HUDEP-2 (cell line): ENCODE data around the gene TRMT1.
"Not testable (repeated sequence)": the region's sequence is repeated elsewhere in the genome, so short reads cannot be mapped to it uniquely, and the experiment has no call there.

Source experiments
- DNase-seq, 76 experiments: peaks; one replicate each; lab custom pipeline; 2025; ENCODE audit not compliant: unreplicated experiment in 76 of 76; lab: John Stamatoyannopoulos, UW

The TRMT1 gene

DNA sequence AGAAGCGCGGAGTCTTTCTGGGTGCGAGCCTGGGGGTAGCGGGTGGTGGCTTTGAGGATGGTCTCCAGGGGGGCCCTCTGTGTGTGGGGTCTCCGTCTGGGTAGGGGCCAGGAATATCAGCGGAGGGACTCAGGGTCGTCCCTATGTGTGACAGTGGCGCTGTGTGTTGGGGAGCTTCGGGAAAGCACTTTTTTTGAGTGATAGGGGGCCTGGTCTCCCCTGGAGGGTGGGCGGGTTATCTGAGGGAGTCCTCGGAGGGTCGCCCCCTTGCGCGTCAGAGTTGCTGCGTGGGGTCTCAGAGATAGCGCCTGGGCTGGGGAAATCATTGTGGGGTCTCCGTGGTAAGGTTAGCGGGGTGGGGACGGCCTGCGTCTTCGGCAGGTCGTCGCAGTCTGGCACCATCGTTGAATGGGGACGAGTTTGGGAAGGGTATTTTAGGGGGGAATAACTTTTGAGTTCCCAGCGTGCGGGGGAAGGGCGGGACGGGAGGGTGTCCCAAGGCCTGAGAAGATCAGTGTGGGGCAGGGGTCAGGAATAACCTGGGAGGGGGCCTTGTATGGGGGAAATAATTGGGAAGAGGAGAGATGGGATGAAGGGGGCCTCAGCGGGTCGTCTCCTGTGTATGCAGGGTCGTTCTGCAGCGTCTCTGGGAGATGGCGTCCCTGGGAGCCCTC is 34.5 kb upstream of the TRMT1 start:
- DNase-seq: peak in 15 of 76 experiments; percentile 12 to 78 (median 53)

DNA sequence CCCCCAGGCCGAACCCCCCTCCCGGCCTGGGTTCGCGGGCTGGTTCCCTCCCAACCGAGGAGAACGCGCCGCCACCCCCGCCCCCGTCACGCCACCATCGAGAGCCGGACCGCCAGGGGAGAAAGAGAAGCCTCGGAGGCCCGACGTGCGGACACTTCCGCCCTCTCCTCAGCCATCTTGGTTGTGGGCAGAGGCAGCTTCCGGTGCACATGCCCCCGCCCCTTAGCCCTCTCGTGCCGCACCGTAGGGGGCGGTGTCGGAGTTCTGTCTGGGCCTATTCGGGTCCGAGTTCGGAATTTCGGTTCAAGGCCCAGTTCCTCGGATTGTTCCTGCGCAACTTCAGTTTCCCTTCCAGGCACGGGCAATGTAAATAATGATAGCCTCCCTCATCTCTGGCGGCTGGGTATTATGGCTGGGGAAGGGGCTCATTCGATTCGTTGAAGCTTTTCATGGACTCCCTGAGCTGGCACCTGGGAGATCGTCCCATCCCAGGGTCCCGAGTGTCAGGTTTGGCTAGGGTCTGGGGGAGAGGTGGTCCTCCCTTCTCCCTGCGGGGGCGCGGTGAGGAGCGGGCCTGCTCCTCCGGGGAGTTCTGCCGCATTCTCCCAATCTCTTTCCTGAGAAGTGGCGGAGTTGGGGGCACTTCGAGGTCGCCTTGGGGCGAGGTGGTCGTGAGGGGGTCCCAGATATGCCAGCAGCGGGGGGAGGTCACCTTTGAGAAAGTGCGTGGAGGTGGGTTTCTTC is 33.8 kb upstream of the TRMT1 start, which contains the start of the genes IER2 and STX10:
Gene IER2 (plus strand): TSS at position 225 of the 744 bp plus-strand sequence. CDS start 2,776 bp downstream, outside the sequence.
Gene STX10 (minus strand): TSS at position 189 of the 744 bp plus-strand sequence. CDS start 202 bp downstream, outside the sequence.
- DNase-seq: peak in 74 of 76 experiments; percentile 85 to 99 (median 96)

DNA sequence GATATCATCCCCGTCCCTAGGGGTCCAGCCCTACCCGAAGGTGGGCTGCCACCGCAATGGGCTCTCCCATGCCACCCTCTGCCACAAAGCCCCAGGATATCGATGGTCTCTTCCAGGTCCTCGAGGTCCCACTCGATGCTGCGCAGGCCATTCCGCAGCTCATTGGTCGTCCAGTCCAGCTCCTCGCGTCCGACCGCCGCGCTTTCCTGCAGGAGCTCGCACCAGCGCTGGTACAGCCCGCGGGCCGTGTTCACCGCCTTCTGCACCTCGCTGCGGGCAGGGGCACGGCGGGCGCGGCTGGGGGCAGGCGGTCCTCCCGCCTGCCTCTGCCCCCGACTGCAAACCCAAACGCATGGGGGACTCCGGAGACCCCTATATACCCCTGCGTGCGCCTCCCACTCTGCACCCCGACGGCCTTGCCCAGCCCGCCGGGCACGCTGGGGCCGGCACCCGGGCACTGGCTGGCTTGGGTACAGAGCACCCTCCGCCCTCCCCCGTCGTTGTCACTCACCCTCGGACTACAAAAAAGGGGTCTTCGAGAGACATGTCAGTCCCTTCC is 33.2 kb upstream of the TRMT1 start:
- DNase-seq: peak in 41 of 76 experiments; percentile 20 to 94 (median 48)

DNA sequence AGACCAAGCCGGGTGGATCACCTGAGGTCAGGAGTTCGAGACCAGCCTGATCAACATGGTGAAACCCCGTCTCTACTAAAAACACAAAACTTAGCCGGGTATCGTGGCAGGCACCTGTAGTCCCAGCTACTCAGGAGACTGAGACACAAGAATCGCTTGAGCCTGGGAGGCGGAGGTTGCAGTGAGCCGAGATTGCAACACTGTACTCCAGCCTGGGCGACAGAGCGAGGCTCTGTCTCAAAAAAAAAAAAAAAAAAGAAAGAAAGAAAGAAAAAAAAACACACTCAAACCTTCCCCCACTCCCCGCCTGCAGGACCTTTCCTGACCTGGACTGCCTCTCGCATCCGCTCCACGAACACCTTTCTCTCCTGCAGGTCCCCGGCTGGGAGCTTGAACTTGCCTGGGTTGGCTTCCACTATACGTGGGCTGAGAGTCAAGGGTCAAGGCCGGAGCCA is 32.7 kb upstream of the TRMT1 start:
- DNase-seq: not testable (repeated sequence)

DNA sequence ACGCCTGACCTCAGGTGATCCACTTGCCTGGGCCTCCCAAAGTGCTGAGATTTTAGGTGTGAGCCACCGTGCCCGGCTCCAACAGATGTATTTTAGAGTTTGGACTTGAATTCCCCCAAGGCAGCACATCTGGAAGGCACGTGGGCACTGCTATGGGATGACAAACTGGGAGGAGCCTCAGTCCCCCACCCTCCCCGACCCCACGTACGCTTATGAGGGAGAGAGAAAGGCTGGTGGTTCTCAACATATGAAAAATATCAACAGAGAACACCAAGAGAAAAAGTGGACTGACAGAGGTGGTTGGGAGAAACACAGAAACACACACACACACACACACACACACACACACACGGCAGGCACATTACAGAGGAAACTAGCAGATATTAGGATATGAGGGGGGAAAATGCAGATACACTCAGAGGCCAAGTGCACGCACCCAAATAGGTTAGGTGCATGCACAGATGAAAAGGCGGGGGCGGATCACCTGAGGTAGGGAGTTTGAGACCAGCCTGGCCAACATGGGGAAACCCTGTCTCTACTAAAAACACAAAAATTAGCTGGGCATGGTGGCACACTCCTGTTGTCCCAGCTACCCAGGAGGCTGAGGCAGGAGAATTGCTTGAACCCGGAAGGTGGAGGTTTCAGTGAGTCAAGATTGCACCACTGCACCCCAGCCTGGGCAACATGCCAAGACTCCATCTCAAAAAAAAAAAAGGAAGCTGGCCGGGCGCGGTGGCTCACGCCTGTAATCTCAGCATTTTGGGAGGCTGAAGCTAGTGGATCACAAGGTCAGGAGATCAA is 30.4 kb upstream of the TRMT1 start:
- peak in 55 of 76 experiments; percentile 15 to 67 (median 43) for DNase-seq

DNA sequence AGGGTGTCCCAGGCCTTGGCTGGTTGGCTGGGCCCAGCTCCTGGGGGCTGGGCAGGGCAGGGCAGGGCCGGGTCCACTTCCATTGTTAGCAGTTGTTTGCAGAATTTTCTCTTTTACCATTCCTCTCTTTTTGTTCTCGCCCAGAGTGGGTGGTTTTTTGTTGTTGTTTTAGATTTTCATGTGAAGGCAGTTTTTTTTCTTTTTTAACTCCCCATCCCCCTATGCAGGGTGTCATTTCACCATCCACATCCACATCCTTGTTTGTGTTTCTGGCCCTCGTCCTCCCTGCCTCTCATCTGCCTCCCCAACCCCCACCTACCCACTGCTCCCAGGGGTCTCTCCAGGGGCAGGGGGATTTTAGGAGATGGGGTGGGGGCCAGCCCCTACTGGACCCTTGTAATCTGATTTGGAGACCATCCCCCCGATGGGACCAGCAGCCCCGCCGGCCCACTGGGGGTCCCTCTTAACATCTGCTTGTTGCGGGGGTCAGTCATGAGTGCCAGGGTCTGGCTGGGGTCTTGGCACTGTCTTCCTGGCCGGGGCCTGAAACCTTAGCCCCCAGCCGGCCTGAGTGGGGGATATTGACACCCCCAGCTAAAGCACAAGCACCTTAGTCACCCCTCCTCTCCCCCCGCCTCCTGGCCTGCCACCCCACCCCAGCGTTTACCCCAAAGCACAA is 23.2 kb upstream of the TRMT1 start:
- DNase-seq: no peak

DNA sequence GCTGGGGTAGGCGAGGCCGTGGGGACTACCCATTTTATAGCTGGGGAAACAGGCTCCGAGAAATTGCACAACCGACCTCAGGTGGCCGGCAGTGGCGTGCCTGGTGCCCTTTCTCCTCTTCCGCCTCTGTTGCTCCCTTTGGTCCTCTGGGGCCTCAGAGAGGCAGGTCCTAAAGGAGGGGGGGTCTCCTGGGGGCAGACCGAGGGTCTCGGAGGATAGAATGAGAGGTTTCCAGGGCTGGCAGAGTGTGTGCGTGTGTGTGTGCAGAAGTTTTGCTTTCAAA is 22.3 kb upstream of the TRMT1 start:
- DNase-seq: no peak

DNA sequence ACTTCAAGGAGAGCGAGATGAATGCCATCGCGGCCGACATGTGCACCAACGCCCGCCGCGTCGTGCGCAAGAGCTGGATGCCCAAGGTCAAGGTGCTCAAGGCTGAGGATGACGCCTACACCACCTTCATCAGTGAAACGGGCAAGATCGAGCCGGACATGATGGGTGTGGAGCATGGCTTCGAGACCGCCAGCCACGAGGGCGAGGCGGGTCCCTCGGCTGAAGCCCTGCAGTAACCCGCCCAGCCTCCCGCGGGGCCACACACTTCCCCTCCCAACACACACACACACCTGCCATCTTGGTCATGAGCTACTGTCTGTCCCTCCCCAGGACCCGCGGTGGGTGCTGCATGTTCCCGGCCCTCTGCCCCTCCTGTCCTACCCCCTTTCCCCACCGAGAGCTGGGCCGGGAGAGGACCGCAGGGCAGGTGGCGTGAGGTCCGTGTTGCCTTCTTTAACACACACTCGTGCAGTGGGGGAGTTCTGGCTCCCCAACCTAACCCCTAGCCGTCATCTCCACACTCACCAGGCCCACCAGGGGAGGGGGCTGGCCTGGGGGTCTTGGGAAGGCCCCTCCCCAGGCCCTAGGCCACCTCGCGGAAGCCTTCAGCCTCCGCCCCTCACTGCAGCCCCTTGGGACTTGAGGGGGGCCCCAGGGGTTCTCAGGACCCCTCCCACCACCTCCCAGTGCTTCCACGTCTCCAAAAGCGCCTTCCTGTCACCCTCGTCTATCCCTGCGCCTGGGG is 21.8 kb upstream of the TRMT1 start:
- no peak for DNase-seq

DNA sequence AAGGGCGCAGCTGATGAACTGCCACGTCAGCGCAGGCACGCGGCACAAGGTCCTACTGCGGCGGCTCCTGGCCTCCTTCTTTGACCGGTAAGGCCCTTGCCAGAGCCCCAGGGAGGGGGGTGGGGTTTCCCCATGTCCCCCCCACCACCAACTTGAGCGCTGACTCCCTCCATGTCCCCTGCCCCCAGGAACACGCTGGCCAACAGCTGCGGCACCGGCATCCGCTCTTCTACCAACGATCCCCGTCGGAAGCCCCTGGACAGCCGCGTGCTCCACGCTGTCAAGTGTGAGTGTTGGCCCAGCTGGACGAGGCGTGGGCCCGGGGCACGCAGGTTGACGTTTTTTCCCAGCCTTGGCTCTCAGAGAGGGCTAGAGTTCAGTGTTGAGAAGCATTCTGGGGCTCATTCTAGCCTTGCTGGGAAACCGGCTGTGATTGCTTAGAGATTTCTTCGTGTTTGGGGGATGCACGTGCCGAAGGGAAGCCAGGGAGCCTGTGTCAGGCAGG is 20.8 kb upstream of the TRMT1 start:
- no peak for DNase-seq

DNA sequence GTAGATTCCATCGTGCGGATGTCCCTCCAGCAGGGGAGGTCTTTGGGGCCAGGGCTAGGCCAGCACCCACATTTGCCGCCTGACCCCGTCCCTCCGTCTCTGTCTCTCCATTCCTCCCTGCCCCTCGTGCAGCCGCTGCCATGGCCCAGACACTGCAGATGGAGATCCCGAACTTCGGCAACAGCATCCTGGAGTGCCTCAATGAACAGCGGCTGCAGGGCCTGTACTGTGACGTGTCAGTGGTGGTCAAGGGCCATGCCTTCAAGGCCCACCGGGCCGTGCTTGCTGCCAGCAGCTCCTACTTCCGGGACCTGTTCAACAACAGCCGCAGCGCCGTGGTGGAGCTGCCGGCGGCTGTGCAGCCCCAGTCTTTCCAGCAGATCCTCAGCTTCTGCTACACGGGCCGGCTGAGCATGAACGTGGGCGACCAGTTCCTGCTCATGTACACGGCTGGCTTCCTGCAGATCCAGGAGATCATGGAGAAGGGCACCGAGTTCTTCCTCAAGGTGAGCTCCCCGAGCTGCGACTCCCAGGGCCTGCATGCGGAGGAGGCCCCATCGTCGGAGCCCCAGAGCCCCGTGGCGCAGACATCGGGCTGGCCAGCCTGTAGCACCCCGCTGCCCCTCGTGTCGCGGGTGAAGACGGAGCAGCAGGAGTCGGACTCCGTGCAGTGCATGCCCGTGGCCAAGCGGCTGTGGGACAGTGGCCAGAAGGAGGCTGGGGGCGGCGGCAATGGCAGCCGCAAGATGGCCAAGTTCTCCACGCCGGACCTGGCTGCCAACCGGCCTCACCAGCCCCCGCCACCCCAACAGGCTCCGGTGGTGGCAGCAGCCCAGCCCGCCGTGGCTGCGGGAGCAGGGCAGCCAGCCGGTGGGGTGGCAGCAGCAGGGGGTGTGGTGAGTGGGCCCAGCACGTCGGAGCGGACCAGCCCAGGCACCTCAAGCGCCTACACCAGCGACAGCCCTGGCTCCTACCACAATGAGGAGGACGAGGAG is 18.8 kb upstream of the TRMT1 start:
- no peak for DNase-seq

DNA sequence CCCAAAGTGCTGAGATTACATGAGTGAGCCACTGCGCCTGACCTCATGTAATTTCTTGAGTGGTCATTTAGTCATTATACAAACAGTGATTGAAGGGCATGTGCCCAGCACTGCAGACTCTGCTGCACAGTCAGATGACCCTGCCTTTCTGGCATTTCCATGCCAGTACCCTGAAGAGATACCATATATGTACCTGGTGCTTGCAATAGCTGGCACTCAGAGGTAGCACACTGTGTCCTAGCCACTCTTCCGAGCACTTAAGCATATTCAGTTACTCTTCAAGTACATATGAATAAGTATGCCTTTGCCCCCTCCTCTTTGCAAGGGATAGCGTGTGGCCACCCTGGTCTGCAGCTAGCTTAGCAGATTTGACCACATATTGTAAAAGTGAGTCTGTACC is 18.1 kb upstream of the TRMT1 start:
- DNase-seq: no peak

DNA sequence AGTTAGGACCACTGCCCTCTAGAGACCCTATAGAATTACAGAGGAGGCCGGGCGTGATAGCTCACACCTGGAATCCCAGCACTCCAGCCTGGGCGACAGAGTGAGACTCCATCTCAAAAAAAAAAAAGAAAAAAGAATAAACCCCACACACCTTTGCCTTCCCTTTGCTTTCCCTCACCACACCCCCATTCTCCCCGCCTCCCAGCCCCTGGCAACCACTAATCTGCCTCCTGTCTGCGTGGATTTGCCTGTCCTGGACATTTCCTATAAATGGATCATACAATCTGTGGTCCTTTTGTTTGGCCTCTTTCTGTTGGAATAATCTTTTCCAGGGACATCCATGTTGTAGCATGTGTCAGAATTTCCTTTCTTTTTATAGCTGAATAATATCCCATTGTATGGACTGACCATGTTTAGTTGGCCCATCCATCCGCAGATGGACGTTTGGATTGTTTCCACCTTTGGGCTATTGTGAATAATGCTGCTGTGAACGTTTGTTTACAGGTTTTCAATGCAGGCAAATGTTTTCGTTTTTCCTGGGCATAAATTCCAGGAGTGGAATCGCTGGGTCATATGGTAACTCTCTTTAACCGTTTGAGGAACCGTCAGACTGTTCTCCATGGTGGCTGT is 16.8 kb upstream of the TRMT1 start:
- DNase-seq: no peak

DNA sequence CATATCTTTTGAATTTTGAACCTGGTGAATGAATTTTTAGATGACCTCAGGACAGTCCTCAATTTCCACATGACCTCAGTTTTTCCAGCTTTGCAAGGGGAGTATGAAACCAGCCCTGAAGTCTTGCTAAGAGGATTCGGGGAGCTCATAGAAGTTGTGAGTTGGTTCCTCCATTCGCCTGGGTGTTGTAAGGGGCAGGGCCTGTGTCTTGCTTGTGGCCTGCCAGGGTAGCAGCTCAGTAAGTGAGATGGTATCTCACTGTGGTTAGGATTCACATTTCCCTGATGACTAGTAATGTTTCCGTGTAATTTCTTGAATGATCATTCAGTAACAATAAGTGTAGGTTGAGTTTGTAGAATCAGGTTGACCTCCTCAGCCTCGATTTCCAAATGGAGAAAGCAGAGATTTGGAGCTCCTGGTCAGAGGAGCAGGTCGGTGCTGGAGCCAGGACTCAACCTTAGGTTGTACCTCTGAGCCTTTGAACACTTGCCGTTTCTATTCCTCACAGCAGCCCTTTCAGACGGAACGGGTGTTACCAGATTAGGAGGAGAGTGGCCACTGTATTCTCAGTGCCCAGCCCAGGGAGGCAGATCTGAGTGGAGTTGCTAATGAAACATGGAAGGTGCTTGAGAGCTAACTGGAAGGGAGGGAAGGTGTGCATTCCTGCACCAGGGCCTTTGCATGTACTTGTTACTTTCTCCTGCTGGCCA is 16.1 kb upstream of the TRMT1 start:
- DNase-seq: peak in 62 of 76 experiments; percentile 15 to 86 (median 51)

DNA sequence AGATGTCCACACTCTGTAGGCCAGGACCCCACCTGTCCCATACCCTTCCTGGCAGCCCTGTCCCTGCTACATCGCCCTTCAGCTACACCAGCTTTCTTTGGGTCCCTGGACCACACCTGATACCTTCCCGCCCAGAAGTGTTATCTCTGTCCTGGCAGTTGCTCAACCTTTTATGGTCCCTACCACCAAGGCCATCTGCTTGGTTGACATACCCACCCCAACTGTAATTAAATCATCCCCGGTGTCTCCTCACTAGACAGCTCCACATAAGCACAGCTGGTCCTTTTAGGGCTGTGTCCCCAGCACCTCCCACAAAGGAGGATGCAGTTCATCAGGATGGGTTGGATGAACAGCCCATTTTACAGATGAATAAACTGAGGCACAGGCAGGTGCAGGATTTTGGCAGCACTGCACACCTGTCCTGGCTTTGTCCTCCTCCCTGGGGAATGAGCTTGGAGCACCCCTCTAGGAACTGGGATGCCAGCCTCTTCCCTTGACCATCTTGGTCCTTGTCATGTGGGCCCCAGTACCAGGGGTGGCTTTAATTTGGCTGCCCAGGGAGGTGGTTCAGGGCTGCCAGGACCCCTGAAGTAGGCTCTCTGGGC is 14.4 kb upstream of the TRMT1 start:
- no peak for DNase-seq

DNA sequence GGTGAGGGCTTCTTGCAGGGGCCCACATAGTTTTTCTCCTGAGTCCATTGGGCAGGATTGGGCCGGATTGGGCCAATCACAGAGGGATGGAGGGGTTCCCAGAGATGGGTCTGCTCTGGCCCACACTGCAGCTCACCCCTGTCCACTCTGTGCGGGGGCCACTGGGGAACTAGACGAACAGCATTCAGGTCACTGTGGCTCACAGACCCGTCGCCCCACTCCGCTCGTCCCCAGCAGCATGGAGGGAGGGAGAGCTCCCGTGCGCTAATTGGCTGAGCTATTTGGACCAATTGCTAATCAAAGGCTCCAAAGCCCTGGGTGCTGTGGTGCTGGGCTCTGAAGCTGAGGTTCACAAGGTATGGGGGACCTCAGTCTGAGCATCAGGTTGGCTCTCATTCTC is 12.8 kb upstream of the TRMT1 start:
- no peak for DNase-seq

DNA sequence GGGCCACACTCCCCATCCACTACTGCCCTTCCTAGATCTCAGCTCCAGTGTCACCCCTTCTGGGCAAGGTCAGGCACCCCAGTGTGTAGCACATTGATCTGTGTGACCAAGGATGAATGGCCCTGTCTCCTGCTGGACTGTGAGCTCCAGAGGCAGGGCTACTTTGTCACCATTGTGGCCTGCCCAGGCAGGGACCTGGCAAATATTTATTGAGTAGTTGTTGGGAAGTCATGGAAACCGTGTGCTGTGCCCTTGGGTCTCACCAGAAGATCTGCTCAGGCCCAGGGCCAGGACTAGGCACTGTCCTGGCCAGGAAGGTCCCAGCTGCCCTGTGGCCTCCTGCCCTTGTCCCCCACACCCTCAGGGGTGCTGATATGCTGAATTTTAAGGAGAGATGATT is 12.0 kb upstream of the TRMT1 start:
- no peak for DNase-seq
